OCI-LY1 (cell line): ENCODE results near the gene ANKMY1.

ENCODE experiments used
- CTCF ChIP-seq: fragments of 200-600 bp; sonication (generic), shearing (Covaris generic); IDR thresholded peaks from 2 replicates; pipeline ENCODE4 v1.5.1; 2017; ENCODE audit warnings: mild to moderate bottlenecking, antibody characterized with exemption, low read length, moderate library complexity, mixed read lengths
- EZH2 ChIP-seq: fragments of 200-600 bp; sonication (generic), shearing (Covaris generic); IDR thresholded peaks from 2 replicates; pipeline ENCODE4 v1.8.0; 2017; ENCODE audit warnings: borderline replicate concordance, mixed run types, mild to moderate bottlenecking, antibody characterized with exemption, low read length, moderate library complexity, mixed read lengths

GRCh38 chr2:240465268-240465764, 92.5 kb downstream of the ANKMY1 start:
- no peak for TF ChIP-seq EZH2
- no peak for TF ChIP-seq CTCF
